Glutamatergic neuron (in vitro differentiated cells): ENCODE results near the gene PXYLP1. TPM values are rescaled to one million over a fixed set of nuclear protein-coding genes. Genes with fewer than 3 reads are reported as not detected.

ENCODE experiments used
- DNase-seq: peaks from one replicate; pipeline ENCODE4 v3.0.0; 2022
- H3K27ac Mint-ChIP-seq: one replicate; pipeline ENCODE4 v1.8.0; 2020; ENCODE audit warnings: mild to moderate bottlenecking, mixed read lengths, inconsistent platforms; ENCODE audit not compliant: unreplicated experiment
- H3K27me3 Mint-ChIP-seq: one replicate; pipeline ENCODE4 v1.8.0; 2020; ENCODE audit warnings: mild to moderate bottlenecking, moderate library complexity, mixed read lengths, inconsistent platforms; ENCODE audit not compliant: unreplicated experiment
- H3K36me3 Mint-ChIP-seq: one replicate; pipeline ENCODE4 v1.8.0; 2020; ENCODE audit warnings: mild to moderate bottlenecking, mixed read lengths, inconsistent platforms; ENCODE audit not compliant: unreplicated experiment
- H3K4me1 Mint-ChIP-seq: one replicate; pipeline ENCODE4 v1.8.0; 2020; ENCODE audit warnings: mild to moderate bottlenecking, low read depth, mixed read lengths, inconsistent platforms; ENCODE audit not compliant: unreplicated experiment
- H3K4me3 Mint-ChIP-seq: one replicate; pipeline ENCODE4 v1.8.0; 2020; ENCODE audit warnings: mild to moderate bottlenecking, mixed read lengths, inconsistent platforms; ENCODE audit not compliant: unreplicated experiment
- H3K9me3 Mint-ChIP-seq: one replicate; pipeline ENCODE4 v1.8.0; 2020; ENCODE audit warnings: mild to moderate bottlenecking, moderate library complexity, mixed read lengths, inconsistent platforms; ENCODE audit not compliant: unreplicated experiment
- CTCF ChIP-seq: fragments of 200-600 bp; sonication (generic); IDR thresholded peaks from one replicate; pipeline ENCODE4 v1.5.0; 2021; ENCODE audit not compliant: partially characterized antibody, unreplicated experiment
- total RNA-seq: library from RNA; stranded (reverse); fragmentation: NEBNext Ultra II Directional; extraction: Animal tissue kit (Norgen Biotek cat#: 25700); gene quantifications from one replicate; pipeline ENCODE4 v1.2.1, GENCODE V29; 2021; ENCODE audit not compliant: unreplicated experiment

PXYLP1 gene
- total RNA-seq, 1 donor from 2014 or later: 42.7 TPM

- Mint-ChIP-seq H3K36me3 (no peaks in the 10 kb centered on the region), H3K4me3 (peak overlapping the region; percentile 48), H3K27me3 (peaks cover 7% of the 10 kb centered on the region), H3K9me3 (peaks cover 6% of the 10 kb centered on the region), H3K4me1 (peaks cover 24% of the 10 kb centered on the region), H3K27ac (peak overlapping the region; percentile 7)
- no peak for TF ChIP-seq CTCF
- DNase-seq: no peak
These were observed 100.8 kb downstream of the PXYLP1 start for GRCh38 chr3:141332416-141332815.

GRCh38 chr3:141333836-141334626 is 102.4 kb downstream of the PXYLP1 start:
- Mint-ChIP-seq H3K9me3 (peaks cover 6% of the 10 kb centered on the region), H3K36me3 (no peaks in the 10 kb centered on the region), H3K27me3 (peaks cover 8% of the 10 kb centered on the region), H3K4me1 (peaks cover 24% of the 10 kb centered on the region), H3K4me3 (no peak overlapping the region), H3K27ac (no peak overlapping the region)
- TF ChIP-seq CTCF: no peak
- no peak for DNase-seq

GRCh38 chr3:141334627-141335250 is 103.1 kb downstream of the PXYLP1 start:
- H3K27me3 Mint-ChIP-seq: peaks cover 8% of the 10 kb centered on the region
- no peak for DNase-seq
- TF ChIP-seq CTCF: no peak
- no peak overlapping the region for H3K4me3 Mint-ChIP-seq
- no peak overlapping the region for H3K27ac Mint-ChIP-seq
- peaks cover 24% of the 10 kb centered on the region for H3K4me1 Mint-ChIP-seq
- H3K9me3 Mint-ChIP-seq: peaks cover 6% of the 10 kb centered on the region
- no peaks in the 10 kb centered on the region for H3K36me3 Mint-ChIP-seq

GRCh38 chr3:141335531-141336061 is 104.0 kb downstream of the PXYLP1 start:
- Mint-ChIP-seq H3K27ac (no peak overlapping the region), H3K4me3 (no peak overlapping the region), H3K4me1 (peaks cover 24% of the 10 kb centered on the region), H3K36me3 (no peaks in the 10 kb centered on the region), H3K9me3 (peaks cover 6% of the 10 kb centered on the region), H3K27me3 (peaks cover 8% of the 10 kb centered on the region)
- no peak for TF ChIP-seq CTCF
- no peak for DNase-seq
